NCI-H1092 (cell line): ENCODE results near the gene FBXL17.

Experiments used
- DNase-seq: peaks from one replicate; lab custom pipeline; 2025; lab: John Stamatoyannopoulos, UW

FBXL17 gene

DNA sequence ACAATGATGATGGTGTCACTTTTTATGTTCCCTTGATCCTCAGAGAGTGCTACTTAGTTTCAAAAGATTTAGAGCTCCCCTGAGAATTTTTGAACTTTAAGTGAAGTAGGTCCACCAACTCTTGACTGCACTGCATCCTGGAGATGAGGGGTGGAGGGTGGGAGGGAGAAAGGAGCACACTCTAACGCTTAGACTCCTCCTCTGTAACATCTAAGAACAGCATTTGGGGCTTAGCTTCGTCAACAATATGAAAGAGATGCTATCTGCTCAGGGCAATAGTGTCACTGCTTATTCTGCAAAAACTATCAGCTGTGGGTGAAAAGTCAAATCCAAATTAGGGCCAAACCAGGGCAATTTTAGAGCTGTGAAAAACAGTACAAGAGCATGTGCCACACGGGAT is 468.4 kb downstream of the FBXL17 start:
- no peak for DNase-seq

GRCh38 chr5:107900721-107901120 is 481.2 kb downstream of the FBXL17 start:
- DNase-seq, result no peak

DNA sequence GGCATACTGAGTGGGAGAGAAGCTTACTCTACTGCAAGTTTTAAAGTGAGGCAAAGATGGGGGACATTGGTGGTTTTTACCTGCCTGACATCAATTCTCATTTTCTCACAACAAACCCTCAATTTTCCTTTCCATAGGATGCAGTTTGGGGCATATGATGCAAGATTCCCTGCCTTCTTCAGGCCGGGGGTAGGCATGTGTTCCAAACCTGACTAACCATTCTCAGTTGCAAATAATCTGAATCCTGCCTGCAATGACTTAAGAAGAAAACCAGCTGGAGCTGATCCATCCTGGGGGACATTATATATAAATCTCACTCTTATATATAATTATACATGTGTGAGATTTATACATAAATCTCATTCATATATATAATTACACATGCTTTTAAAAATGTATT is 487.5 kb downstream of the FBXL17 start:
- DNase-seq, result no peak

DNA sequence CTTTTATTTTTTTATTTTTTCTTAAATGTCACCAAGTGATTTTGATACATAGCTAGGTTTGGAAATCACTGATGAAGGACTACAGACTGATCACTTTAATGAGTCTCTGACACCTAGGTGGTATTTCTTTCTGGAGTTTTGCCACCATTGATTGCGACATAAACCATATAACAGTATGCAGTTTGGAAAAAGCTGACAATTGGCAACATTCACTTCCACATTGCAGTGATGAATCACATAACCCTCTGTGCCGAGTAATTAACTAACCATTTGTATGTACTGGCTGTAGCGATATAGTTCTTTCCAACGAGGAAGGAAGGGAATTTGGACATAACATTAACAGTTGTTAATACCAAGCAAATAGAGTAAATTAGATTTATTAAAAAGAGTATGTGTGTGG is 488.3 kb downstream of the FBXL17 start:
- DNase-seq, result no peak

DNA sequence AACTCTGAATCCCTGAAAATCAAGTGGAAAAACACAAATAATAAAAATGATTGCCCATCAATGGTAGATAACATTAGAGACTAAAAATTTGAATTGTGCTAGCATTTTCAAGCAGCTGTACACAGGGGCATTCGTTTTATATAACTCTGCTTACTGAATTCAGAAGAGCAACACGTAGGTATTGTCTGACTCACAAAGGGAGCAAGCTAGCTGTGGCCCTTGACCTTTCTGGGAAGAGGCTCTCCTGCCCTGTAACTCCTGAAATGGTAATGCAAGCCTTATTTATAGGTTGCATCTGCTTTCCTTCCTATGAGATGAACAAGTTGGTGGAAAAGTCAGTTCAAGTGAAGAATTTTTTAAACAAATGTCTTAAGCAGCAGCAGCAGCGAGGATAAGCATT is 492.5 kb downstream of the FBXL17 start:
- DNase-seq, result no peak

DNA sequence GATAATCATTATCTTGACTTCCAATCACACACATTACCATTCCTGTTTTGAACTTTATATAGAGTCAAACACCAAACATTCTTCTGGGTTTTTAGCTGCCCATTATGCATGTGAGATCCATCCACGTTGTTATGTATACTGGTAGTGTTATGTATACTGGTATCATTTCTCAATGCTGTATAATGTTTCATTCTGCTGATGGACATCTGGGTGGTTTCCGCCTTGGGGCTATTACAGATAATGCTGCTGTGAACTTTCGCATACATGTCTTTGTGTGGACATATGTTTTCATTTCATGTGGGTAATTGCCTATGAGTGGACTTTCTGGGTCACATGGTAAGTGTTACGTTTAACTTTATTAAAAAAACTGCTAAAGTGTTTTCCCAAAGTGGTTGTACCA is 493.4 kb downstream of the FBXL17 start:
- no peak for DNase-seq

DNA sequence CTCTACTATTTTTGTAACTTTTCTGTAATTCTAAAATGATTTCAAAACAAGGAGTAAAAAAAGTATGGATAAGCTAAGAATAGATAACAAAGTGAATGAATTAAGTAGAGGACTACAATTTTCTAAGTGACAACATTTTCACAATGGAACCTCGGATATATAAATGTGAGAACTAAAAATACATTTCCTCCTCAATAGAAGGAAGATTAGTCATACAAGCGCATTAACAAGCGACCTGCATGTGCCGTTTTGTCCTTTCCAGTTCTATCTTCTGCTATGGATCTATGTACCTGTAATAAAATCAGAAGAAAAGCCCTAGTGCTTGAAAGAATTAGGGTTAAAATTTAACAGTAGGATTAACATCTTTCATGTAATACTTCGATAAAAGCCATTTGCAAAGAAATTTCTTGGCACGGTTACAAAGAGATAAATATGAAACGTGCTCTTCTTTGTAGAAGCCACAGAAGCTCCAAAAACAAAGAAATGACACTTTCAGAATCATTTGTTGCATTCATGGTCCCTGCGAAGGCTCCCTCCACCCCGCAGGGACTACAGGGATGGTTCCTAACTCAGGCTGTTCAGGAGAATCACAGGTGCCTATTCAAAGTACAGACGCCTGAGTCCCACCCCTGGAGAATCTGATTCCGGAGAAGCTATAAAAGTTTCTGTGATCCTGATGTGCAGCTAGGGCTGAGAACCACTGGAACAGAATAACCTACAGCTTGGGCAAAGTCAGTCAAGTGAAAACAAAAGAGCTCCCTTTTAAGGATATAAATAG is 494.5 kb downstream of the FBXL17 start:
- DNase-seq, result no peak

- no peak for DNase-seq
Observed at GRCh38 chr5:107885601-107886000, 496.3 kb downstream of the FBXL17 start.

GRCh38 chr5:107884871-107885270 is 497.0 kb downstream of the FBXL17 start:
- no peak for DNase-seq

- DNase-seq, result no peak
Observed at GRCh38 chr5:107878661-107879060, 503.2 kb downstream of the FBXL17 start.

GRCh38 chr5:107876906-107877305 is 505.0 kb downstream of the FBXL17 start:
- DNase-seq, result no peak

DNA sequence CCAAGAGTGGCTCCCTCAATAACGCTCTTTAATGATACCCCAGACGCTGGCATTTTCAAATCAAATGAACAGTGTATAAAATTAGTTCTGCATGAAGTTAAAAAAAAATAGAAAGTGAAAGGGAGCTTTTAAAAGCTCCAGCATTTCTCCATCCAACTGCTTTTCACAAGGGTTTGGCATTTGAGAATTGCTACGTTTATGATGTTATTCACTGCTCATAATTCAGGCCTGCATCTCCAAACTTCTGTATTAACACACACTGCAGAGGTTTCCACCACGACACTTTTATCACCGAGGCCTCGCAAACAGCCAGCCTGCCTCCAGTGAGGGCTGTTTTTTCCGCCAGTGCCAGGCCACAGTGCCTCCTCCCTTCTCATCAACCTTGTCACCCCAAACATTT is 505.6 kb downstream of the FBXL17 start:
- no peak for DNase-seq

- no peak for DNase-seq
Observed at GRCh38 chr5:107875833-107876232, 506.1 kb downstream of the FBXL17 start.

- no peak for DNase-seq
Observed at GRCh38 chr5:107874795-107875194, 507.1 kb downstream of the FBXL17 start.

GRCh38 chr5:107873877-107874276 is 508.0 kb downstream of the FBXL17 start:
- peak; percentile 4 for DNase-seq

DNA sequence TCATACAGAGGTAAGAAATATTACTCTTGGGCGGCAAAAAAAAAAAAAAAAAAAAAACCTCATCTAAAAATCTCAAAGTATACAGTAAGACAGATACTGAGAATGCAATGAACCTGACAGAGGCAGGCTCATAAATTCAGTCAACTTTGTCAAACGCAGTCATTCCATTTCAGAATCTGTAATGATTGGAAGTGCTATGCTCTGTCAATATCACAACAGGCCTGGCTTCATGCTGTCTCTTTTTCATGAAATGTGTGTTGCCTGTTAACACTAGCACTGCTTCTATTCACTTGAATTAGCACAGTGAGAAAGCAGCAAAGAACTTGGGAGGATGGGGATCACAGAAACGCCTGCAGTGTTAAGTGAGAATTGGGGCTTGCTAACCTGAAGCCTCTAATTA is 510.9 kb downstream of the FBXL17 start:
- no peak for DNase-seq

GRCh38 chr5:107869438-107870115 is 512.3 kb downstream of the FBXL17 start:
- DNase-seq, result no peak

- DNase-seq, result no peak
Observed at GRCh38 chr5:107868650-107869409, 513.1 kb downstream of the FBXL17 start.

- DNase-seq, result no peak
Observed at GRCh38 chr5:107867266-107867665, 514.6 kb downstream of the FBXL17 start.

- DNase-seq, result no peak
Observed at GRCh38 chr5:107864793-107865192, 517.1 kb downstream of the FBXL17 start.

- no peak for DNase-seq
Observed at GRCh38 chr5:107863125-107863524, 518.8 kb downstream of the FBXL17 start.

DNA sequence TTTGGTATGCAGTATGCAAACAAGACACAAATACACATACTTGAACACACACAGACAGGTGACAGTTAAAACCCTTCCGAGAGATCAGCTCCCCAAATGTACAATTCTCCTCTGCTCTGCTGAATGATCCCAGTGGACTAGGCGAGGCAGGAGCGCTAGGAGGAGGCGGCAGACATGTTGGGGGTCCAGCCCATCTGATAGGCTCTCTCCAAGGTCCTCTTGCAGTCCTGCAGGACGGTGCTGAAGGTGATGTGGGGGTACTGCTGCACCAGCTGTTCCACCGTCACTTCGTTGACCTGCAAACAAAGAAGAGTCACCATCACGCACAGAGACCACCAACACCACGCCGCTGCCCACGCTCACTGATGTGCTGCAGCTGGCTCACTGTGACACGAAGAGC is 520.3 kb downstream of the FBXL17 start:
- no peak for DNase-seq

DNA sequence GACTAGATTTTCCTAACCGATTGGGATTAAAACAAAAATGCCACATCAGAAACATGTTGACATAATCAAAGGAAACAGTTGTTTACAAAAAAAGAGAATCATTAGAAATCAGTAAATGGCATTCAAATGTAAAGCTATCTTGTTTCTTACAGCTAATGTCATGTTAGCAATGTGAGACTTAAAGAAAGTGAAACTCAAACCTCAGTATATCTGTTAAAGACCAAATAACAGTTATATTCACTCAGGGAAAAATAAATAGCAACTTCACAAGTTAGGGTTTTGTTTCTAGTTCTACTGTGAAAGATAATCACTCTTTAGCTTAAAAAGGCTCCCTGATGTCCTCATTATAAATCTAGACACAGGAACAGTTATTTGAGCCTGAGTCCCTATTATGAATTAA is 521.9 kb downstream of the FBXL17 start:
- no peak for DNase-seq
